Prostate gland (tissue), 2 donors: ENCODE data around the gene CER1.

Experiments
- POLR2A ChIP-seq: fragments of 450-650 bp; IDR thresholded peaks from one replicate; pipeline ENCODE4 v1.6.1; 2016; ENCODE audit warnings: antibody characterized with exemption, mild to moderate bottlenecking
- POLR2AphosphoS5 ChIP-seq: sonication (generic); formaldehyde crosslinking; IDR thresholded peaks from one replicate; pipeline ENCODE4 v1.6.1; 2017; ENCODE audit warnings: antibody characterized with exemption
- TF ChIP-seq, protein P1 (sequence below), 4 experiments: fragments of 200-600 bp in 2 of 4; fragments of 450-650 bp in 2 of 4; sonication (generic) in 2 of 4; IDR thresholded peaks; 1 replicate in 3 of 4; 2 replicates in 1 of 4; pipeline ENCODE4 v1.5.1; 2016 to 2019; ENCODE audit warnings: antibody characterized with exemption in 4 of 4, mild to moderate bottlenecking in 2 of 4, moderate library complexity in 2 of 4

DNA sequence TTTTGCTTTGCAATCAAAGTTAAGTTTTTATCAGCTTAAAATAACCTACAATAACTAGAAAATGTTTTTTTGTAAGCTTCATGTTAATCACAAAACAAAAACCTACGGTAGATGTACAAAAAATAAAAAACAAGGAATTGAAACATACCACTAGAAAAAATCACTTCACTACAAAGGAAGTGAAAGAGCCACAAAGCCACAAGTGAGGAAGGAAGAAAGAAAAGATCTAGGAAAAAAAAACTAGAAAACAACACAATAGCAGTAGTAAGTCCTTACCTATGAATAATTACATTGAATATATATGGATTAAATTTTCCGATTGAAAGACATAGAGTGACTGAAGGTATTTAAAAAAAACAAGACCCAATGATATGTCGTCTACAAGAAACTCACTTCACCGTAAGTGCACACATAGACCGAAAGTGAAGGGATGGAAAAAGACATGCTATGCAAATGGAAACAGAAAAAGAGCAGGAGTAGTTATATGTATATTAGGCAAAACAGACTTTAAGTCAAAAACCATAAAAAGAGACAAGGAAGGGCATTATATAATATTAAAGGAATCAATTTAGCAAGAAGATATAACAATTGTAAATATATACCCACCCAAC, 15.9 kb downstream of the CER1 start:
- TF ChIP-seq, protein P1, sequence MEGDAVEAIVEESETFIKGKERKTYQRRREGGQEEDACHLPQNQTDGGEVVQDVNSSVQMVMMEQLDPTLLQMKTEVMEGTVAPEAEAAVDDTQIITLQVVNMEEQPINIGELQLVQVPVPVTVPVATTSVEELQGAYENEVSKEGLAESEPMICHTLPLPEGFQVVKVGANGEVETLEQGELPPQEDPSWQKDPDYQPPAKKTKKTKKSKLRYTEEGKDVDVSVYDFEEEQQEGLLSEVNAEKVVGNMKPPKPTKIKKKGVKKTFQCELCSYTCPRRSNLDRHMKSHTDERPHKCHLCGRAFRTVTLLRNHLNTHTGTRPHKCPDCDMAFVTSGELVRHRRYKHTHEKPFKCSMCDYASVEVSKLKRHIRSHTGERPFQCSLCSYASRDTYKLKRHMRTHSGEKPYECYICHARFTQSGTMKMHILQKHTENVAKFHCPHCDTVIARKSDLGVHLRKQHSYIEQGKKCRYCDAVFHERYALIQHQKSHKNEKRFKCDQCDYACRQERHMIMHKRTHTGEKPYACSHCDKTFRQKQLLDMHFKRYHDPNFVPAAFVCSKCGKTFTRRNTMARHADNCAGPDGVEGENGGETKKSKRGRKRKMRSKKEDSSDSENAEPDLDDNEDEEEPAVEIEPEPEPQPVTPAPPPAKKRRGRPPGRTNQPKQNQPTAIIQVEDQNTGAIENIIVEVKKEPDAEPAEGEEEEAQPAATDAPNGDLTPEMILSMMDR (IDR thresholded peaks at IDR 0.05) = no peak
- TF ChIP-seq POLR2A = no peak
- no peak for TF ChIP-seq POLR2AphosphoS5
